Measurements from ENCODE around the gene ANXA8.
"Not testable (repeated sequence)": the region's sequence is repeated elsewhere in the genome, so short reads cannot be mapped to it uniquely, and the experiment has no call there.

Gene ANXA8, protein sequence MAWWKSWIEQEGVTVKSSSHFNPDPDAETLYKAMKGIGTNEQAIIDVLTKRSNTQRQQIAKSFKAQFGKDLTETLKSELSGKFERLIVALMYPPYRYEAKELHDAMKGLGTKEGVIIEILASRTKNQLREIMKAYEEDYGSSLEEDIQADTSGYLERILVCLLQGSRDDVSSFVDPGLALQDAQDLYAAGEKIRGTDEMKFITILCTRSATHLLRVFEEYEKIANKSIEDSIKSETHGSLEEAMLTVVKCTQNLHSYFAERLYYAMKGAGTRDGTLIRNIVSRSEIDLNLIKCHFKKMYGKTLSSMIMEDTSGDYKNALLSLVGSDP

DNA sequence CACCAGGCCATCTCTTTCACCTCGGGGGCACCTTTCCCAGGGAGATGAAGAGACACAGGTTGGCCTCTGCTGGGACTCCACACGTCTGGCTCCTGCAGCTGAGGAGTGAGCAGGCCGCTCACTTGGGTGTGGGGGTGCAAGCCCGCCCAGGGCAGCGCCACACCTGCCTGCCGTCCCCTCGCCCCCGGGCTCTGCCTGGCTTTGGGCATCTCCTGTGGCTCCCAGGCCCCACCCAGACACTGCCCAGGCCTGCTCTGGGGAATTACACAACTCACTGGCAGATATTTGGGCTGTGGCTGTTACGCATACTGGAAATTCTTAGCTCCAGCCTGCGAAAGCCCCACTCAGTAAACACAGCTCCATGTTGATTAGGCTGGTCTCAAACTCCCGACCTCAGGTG, at the start of gene ANXA8:
Gene ANXA8 (minus strand): TSS at position 193 of the 400 bp plus-strand sequence. CDS start 182 bp downstream, at position 11.
- DNase-seq (ENCODE audit: low read depth); H3K4me3 ChIP-seq (ENCODE audit: low read length): not testable (repeated sequence)

DNA sequence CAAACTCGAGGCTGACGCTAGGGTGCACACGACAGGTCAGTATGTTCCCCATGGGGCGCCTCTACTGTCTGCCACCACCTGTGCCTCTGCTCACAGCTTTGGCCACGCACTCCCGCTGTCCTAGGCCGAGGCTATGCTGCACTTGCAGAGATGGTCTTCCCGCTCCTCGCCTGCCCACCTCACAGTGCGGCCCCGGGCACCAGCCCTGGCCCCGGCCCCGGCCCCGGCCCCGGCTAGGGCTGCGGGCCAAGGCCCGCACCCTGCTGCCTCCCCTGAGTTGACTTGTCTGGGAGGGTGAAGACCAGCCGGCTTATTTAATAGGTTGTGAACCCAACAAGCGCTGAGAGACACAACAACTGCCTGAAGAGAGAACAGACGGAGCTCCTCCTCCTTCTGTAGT, 39.6 kb upstream of the ANXA8 start, which contains the start of gene AGAP9:
Gene AGAP9 (minus strand): TSS at position 164 of the 400 bp plus-strand sequence. CDS start 112 bp downstream, at position 52.
- not testable (repeated sequence) for DNase-seq (ENCODE audit: low read depth); H3K4me3 ChIP-seq (ENCODE audit: low read length)

DNA sequence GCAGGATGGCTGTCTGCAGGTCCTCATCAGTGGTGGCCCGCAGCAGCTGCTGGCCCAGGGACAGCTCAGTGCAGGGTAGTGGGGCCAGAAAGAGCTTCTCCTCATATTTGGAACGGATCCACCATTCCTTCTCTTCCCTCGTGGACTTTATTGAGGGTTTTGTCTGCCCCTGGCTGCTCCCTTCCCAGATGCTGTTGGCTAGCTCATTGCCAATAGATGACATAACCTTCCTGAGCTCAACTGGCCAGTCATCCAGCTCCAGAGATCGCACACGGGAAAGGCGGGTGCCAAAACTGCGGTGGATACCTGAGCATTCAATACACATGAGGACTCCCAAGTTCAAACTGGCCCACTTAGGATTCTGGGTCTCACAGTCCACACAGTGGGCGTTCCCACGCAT, 18.4 kb upstream of the ANXA8 start:
- not testable (repeated sequence) for DNase-seq (ENCODE audit: low read depth); H3K4me3 ChIP-seq (ENCODE audit: low read length)

DNA sequence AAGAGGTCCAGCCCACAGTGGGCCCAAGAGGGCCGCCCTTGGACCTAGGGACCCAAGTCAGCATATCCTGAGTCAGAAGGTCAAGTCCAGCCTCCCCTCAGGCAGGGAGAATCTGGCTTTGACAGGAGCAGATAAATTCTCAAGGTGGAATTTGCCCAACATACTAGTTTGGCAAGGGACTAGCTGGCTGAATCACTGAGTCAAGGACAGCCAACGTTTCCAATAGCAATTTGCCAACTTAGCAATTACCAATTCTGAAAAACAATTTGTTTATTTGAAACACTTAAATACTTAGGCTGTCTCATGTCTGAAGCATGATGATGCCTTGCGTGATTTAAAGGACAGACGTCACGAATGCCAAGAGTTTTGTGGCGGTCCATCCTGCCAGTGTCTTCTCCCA, 10.3 kb upstream of the ANXA8 start:
- not testable (repeated sequence) for DNase-seq (ENCODE audit: low read depth); H3K4me3 ChIP-seq (ENCODE audit: low read length)

DNA sequence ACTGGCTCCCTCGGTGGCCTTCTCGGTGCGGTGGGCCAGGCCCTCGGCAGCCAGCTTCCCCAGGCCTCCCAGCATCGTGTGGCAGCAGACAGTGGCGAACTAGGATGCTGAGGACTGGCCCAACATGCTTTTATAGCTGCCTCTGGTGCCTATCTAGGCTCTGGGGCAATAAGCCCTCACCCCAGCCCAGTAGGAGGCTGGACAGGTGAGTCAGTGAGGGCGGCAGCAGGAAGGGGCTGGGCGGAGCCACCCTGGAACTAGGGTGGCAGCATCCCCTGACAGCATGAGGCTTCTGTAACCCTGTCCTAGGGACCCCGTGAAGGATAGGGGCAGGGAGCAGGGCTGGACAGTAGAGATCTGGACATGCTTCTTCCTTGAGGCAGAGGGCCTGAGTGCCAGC, 7.7 kb upstream of the ANXA8 start, which contains the start of gene FAM25G:
Gene FAM25G (minus strand): TSS at position 101 of the 400 bp plus-strand sequence. CDS start 26 bp downstream, at position 75.
- H3K4me3 ChIP-seq (ENCODE audit: low read length); DNase-seq (ENCODE audit: low read depth): not testable (repeated sequence)

DNA sequence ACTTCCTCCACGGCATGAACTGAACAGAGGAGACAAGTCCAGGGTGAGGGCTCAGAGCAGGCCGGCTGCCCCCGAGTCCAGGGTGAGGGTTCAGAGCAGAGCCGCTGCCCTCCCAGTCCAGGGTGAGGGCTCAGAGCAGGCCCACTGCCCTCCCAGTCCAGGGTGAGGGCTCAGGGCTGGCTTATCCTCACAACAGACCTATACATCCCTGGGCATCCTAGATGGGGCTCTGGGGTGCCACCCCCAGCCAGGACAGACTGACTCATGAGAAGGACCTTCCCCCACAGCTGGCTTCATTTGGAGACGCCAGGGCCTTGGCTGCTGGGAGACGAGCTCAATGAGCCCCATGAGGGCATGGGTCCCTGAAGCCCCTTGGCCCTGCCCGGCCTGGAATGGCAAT, 5.7 kb upstream of the ANXA8 start:
- not testable (repeated sequence) for DNase-seq (ENCODE audit: low read depth); H3K4me3 ChIP-seq (ENCODE audit: low read length)

DNA sequence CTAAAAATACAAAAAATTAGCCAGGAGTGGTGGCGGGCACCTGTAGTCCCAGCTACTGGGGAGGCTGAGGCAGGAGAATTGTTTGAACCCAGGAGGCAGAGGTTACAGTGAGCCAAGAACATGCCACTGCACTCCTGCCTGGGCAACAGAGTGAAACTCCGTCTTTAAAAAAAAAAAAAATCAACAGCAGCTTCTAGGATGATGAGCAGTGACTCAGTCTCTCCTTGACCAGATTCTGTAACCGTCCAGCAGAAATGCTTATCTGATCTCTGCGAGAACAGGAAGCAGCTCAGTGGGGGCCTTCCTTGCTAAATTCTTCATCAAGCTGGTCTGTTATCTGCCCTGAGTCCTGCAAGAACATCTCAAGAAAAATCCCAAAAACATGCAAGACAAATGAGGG, 2.0 kb upstream of the ANXA8 start:
- H3K4me3 ChIP-seq (ENCODE audit: low read length) = not testable (repeated sequence)
- peak; percentile 30 for DNase-seq (ENCODE audit: low read depth)

DNA sequence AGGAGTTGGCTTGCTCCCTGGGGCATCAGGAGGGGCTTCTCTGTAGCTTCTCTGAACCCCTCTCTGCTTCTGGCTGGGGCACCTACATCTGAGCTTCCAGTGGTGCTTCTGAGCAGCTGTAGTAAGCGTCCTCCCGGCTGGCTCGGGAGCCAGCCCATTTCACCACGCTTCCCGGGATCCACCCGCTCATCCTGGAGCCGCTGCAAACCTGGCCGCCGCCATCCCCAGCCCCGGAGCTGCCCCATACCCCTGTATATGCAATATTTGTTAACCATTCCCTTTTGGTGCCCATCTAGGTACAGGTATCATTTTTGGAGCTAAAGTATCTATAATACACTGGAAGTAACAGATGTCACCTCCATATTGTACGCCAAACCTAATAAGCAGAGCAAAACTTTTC, 871 bp upstream of the ANXA8 start:
- H3K4me3 ChIP-seq (ENCODE audit: low read length); DNase-seq (ENCODE audit: low read depth): not testable (repeated sequence)

DNA sequence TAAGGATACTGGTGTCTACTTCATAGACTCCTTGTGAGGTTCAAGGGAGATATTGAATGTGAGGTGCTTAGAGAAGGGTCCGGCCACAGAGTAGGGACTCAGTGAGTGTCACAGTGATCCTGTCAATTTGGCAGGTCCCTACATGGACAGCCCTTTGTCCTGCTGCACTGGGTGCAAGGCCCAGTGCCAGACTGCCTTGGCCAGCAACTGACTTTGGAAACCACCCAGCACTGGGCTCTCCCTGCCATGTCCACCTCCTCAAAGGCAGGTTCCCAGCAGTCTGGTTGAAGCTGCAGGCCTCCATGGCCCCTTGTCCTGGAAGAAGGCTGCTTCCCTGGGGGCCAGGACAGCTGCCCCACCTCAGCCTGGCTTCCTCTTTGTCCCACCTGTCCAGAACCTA, 1.5 kb downstream of the ANXA8 start:
- not testable (repeated sequence) for H3K4me3 ChIP-seq (ENCODE audit: low read length); DNase-seq (ENCODE audit: low read depth)

DNA sequence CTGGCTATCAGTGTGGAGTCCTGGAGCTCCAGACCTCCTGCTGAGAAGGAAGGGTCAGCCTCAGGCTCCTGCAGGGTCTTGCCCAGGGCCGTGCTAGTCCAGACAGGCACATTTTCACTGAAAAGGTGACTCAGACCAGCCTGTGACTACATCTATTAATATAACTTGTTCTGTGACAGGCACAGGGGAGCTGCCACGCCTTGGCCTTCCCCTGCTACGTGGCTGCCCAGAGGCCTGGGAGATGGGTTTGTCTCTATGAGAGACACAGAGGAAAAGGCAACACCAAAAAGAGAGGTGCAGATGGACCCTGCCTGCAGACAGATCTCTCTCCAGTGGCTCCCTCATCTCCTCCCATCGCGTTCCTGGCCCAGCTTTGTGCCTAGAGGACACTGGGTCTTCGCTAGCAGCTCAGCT, 2.1 kb downstream of the ANXA8 start:
- H3K4me3 ChIP-seq (ENCODE audit: low read length); DNase-seq (ENCODE audit: low read depth): not testable (repeated sequence)

DNA sequence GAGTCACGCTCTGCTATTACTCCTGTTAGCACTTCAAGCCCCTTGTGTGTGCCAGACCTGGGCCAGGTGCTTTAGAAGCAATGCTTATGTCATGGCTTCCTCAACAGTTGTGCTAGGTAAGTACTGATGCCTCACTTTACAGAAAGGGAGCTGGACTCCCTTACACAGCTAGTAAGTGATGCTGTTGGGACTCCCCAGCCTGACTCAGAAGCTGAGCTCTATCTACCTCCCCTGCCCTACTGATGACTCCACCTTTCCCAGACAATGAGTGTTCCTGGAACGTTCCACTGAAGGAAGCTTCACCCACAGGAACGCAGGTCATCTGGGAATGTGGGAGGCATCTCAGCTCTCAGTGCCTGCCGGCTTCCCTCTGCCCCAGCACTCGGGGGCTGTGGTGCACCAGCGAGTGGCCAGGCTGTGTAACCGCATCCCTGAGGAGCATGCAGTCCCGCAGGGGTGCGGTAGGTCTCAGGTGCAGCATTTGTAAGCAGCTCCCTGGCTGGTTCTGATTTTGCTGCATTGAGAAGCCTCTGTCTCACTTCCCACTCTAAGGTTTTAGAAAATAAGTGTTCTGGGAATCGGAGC, 2.6 kb downstream of the ANXA8 start:
- DNase-seq (ENCODE audit: low read depth) = peak; percentile 58
- H3K4me3 ChIP-seq (ENCODE audit: low read length) = not testable (repeated sequence)

DNA sequence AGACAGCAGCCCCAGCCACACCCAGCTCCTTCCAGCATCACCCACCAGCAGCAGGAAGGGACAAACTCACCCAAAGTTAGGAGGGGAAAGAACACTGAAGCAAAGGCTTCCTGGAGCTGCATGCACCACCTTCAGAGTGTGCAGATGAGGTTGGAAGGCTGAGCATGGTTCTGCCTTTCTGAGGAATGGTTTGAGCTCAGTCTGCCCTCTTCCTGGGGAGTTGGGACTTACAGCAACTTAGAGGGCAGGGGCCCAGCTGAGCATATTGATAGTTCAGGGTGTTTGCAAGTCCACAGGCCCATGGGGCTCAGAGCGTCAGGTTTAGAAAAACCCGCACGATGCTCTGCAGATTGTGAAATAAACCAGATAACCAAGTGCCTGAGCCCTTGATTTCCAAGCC, 3.8 kb downstream of the ANXA8 start:
- DNase-seq (ENCODE audit: low read depth) = not testable (repeated sequence)

DNA sequence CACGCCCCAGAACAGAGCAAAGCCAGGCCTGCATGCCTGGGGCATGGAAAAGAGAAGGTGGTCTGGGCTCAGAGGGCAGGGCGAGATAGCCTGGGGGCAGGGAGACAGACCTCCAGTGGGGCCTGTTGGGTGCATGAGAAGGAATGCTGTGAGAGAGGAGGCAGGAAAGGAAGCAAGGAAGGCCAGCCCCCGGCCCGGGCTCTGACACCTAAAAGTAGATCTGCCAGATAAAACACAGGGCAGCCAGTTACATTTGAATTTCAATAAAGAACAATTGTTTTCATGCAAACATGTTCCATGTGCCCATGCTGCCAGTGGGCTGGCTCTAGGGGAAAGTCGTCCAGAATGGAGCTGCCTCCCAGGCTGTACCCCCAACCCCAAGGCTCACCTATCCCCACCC, 5.8 kb downstream of the ANXA8 start:
- not testable (repeated sequence) for DNase-seq (ENCODE audit: low read depth); H3K4me3 ChIP-seq (ENCODE audit: low read length)

More for the DNA sequence above, 3.8 kb downstream of the ANXA8 start:
- not testable (repeated sequence) for H3K4me3 ChIP-seq (ENCODE audit: low read length)

DNA sequence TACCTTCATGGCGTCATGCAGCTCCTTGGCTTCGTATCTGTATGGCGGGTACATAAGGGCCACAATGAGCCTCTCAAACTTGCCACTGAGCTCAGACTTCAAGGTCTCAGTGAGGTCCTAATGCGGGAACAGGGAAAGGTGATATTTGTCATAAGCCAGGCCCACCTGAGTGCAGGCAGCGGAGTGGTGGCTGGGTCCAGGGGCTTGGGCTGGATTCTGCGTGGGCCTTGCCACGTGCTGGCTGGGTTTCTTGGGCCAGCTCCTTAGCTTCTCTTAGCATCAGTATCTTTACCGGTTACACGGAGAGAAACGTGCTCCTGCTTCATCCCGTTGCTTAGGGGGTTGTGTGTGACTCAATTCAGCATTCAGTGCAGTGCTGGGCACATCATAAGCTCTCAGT, 6.8 kb downstream of the ANXA8 start:
- DNase-seq (ENCODE audit: low read depth); H3K4me3 ChIP-seq (ENCODE audit: low read length): not testable (repeated sequence)

DNA sequence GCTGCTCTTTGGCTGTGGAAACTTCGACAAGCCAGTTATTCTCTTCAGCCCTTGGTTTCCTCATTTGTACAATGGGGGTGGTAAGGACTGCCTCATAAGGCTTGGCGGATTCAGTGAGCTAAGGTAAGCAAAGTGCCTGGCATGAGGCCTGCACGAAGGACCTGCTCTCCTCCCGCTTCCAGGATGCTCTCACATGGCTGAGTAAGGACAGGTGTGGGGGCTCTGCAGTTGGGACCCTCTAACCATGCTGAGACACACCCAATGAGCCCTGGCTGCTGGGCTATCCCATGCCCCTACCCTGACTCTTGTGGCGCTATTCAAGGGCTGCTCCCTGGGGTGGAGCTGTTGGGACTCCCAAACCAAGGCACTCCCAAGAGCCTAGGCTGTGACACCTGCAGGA, 8.8 kb downstream of the ANXA8 start:
- H3K4me3 ChIP-seq (ENCODE audit: low read length); DNase-seq (ENCODE audit: low read depth): not testable (repeated sequence)

DNA sequence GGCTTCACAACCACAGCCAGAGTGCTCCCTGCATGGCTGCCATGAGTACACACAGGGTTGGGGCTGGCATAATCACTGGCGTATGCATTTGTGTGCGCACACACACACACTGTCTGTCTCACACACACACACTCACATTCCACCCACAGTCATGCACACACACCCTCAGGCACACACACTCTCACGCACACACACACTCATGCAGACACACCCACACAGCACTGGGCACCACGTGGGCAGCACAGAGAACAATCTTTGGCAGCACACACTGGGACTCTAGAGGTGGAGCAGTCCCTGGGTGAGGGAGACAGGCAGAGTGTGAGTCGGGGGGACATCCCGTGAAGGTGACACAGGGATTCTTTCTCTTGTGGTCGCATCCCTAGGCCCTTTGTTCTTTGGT, 10.4 kb downstream of the ANXA8 start:
- DNase-seq (ENCODE audit: low read depth); H3K4me3 ChIP-seq (ENCODE audit: low read length): not testable (repeated sequence)

DNA sequence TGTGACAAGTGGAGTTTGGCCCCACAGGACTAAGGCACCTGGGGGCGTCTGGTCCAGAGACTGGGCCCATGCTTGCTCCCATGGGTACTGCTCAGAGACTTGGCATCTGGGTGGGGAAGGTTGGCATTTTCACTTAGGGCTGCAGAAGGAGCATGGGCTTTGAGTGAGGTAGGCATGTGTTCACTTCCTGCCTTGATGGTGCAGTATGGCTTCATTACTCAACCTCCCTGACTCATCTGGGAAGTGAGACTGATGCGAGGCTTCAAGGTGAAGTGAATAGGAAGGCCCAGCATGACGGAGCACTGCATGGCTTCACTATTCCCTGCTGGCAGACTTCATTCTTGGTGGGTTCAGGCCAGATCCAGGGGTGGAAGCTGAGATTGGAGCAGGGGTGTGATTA, 11.3 kb downstream of the ANXA8 start:
- DNase-seq (ENCODE audit: low read depth); H3K4me3 ChIP-seq (ENCODE audit: low read length): not testable (repeated sequence)

DNA sequence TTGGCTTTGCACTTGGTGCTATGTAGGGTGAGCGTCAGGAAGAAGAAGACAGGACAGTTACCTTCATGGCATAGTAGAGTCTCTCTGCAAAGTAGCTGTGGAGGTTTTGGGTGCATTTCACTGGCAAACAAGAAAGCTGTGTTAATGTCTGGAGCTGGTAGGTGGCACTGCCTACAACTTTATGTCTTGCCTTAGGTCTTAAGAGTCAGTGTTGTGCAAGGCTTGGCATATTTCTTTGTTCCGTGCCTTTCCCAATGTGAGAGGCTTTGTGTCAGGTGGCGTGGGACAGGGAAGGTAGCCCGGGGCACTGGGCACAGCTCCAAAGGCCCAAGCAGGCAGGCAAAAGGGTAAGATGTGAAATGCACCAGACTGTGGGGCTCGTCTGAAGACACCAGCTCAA, 11.8 kb downstream of the ANXA8 start:
- DNase-seq (ENCODE audit: low read depth); H3K4me3 ChIP-seq (ENCODE audit: low read length): not testable (repeated sequence)

DNA sequence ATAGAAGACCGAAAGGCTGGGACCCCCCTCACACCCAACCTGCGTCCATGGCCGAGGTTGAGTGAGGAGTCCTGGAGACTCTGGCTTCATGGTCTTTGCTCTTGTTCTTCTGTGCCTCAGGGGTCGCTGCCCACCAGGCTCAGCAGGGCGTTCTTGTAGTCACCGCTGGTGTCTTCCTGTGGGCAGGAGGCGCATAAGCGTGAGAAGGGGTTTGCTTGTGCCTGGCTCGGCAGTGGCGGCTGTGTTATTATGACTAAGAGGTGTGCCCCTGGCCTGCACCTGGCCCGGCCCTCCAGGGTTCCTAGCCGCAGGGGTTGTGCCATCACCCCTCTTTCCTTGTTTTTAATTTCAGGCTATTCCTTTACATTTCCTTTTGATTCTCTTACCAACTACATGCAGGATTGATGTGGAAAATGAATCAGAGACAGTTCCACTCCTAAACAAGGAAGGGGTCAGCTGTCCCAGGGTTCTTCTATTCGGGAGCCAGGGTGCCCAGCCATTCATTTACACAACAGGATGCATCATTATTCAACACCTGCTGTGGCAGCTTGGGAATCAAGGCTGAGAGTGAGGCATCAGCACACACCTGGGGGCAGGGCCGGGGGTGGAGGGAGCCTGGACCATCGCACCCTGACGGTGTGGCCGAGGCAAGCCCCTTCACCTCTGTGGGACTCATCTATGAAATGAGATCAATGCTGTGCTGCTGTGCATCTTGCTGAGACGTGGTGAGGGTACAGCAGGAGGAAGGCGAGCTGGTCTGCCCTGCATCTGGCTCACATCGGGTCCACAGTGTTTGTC, 15.0 kb downstream of the ANXA8 start:
- not testable (repeated sequence) for DNase-seq (ENCODE audit: low read depth); H3K4me3 ChIP-seq (ENCODE audit: low read length)

DNA sequence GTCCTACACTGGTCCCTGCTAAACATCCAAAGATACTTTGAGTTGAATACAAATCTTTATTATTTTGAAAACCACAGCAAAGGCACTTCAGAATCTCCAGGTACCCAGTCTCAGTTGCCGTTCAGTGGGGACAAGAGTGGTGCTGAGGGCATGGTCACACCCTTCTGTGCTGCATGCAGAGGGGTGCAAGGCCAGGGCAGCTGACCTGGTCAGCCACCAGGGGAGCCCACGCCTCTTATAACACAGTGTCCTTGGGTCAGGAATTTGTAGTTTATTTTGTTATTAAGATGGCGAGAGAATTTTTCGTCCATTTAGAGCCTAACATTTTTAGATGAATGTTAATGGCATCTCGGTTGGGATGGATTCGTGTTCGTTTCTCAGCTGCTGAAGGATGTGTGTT, 16.0 kb downstream of the ANXA8 start:
- not testable (repeated sequence) for DNase-seq (ENCODE audit: low read depth); H3K4me3 ChIP-seq (ENCODE audit: low read length)
